Large intestine (tissue), 3 donors: ENCODE results near the gene METTL13. TPM values are rescaled to one million over a fixed set of nuclear protein-coding genes. Genes with fewer than 3 reads are reported as not detected.

Experiments used
- DNase-seq, 2 donors: peaks; one replicate each; pipeline versions ENCODE4 v3.0.0 to v3.0.0-alpha.2; 2013
- H3K27ac ChIP-seq: one replicate; pipeline ENCODE4 v1.5.1; 2013; ENCODE audit warnings: low read length
- H3K27me3 ChIP-seq: 2 replicates; pipeline ENCODE4 v1.6.1; 2013; ENCODE audit warnings: low read length; ENCODE audit not compliant: control insufficient read depth, insufficient read depth
- H3K36me3 ChIP-seq: 2 replicates; pipeline ENCODE4 v1.6.1; 2013; ENCODE audit warnings: low read length; ENCODE audit not compliant: control insufficient read depth, insufficient read depth
- H3K4me1 ChIP-seq: one replicate; pipeline ENCODE4 v1.6.1; 2013; ENCODE audit warnings: low read length; ENCODE audit not compliant: control insufficient read depth, insufficient read depth
- H3K4me3 ChIP-seq: one replicate; pipeline ENCODE4 v1.5.1; 2013; ENCODE audit warnings: low read length
- H3K9me3 ChIP-seq: one replicate; pipeline ENCODE4 v1.6.1; 2013; ENCODE audit warnings: mild to moderate bottlenecking, low read depth, low read length, moderate library complexity; ENCODE audit not compliant: control insufficient read depth
- WGBS: methylation state at CpG from one replicate; pipeline ENCODE4 v1.1.5; 2013; ENCODE audit warnings: low lambda C conversion rate; ENCODE audit not compliant: insufficient coverage; 5-methylcytosine and 5-hydroxymethylcytosine counted together
- polyA plus RNA-seq: library from polyadenylated mRNA; unstranded; fragments of 120-200 nt; gene quantifications from one replicate; pipeline ENCODE4 v1.2.1, GENCODE V29; 2013

Gene METTL13
- polyA plus RNA-seq, 1 donor: 28.2 TPM

DNA sequence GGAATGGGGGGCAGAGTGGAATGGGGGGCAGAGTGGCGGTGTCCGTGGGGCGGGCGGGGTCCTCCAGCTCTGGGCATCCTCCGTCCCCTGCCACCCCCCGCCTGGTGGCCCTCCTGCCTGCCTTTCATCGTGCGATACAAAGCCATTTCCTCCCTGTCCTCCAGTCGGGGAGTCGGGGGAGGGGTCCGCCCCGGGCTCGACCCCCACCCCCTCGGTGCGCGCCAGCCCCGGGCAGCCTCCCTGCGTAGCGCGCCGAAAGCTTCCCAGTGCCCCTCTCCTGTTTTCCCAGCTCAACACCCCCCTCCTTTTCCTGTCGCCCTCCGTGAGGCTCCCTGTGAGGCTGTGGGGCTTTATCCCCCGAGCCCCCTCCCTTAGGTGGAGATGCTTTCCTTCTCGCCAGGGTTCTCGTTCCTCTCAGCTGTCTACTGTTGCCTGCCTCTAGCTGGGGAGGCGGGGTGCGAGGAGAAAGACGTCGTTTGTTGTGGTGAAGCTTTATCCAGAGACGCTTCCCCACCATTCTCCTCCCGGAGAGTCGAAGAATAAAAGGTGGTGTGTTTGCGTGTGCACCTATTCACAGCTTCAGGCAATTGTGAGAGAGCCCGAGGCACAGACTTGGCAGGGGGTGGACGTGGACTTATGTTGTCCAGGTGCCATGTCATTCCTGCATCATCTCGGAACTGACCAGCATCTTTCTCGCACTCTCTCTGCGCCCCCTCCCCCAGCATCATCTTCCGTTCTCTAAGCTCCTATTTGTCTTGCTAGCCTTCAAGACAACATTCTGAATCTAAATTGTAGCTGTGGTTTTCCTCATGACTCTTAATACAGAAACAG lies 60.7 kb downstream of the METTL13 start:
- no CpG with 5 or more reads among the region's 40 CpGs for WGBS
- Histone ChIP-seq H3K36me3 (no peaks in the 10 kb centered on the region), H3K4me3 (peak overlapping the region; percentile 64), H3K27me3 (peaks cover 35% of the 10 kb centered on the region), H3K4me1 (peaks cover 7% of the 10 kb centered on the region), H3K9me3 (peaks cover 7% of the 10 kb centered on the region), H3K27ac (no peak overlapping the region)
- DNase-seq: peak; percentile 8 to 11

DNA sequence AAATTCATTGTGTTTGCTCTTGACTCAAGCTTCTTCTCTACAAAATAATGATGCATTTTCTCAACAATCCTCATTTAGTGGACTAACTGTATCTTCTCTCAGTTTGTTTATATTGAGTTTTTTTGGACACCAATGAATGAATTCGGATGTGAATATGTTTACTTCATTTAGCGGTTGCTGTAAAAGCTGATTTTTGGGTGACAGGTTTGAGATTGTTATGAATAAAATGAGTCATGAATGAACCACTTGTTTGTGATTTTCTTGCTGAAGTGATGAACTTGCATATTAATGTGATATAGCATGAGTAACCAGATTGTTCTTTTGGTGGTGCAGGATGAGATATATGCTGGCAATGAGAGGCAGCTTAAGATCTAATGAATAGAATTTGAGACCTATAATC lies 62.9 kb downstream of the METTL13 start:
- DNase-seq: no peak
- Histone ChIP-seq H3K9me3 (peaks cover 7% of the 10 kb centered on the region), H3K36me3 (no peaks in the 10 kb centered on the region), H3K27ac (no peak overlapping the region), H3K4me1 (peaks cover 7% of the 10 kb centered on the region), H3K27me3 (peaks cover 35% of the 10 kb centered on the region), H3K4me3 (no peak overlapping the region)
- WGBS: no CpG with 5 or more reads among the region's 2 CpGs

DNA sequence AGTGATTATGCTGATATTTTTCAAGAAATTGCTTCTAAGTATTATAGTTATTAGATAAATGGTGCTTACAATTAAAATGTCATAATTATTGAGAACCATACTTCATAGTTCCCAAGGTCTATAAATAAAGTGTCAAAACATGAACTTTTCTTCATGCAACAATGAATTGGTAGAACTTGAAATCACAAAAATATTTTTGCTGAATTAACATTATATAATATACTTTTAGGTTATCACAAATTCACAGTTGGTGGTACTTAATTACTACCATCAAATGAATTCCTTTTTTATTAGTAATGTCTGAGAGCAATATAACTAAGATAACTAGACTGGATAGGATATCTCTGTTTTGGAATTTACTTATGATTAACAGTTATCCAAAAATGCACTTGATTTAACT lies 64.5 kb downstream of the METTL13 start:
- no peak for DNase-seq
- H3K9me3 ChIP-seq: peaks cover 5% of the 10 kb centered on the region
- peaks cover 7% of the 10 kb centered on the region for H3K4me1 ChIP-seq
- H3K27ac ChIP-seq: no peak overlapping the region
- no peak overlapping the region for H3K4me3 ChIP-seq
- H3K27me3 ChIP-seq: peaks cover 28% of the 10 kb centered on the region
- H3K36me3 ChIP-seq: no peaks in the 10 kb centered on the region

Other genes starting within 250 kb of the METTL13 start
- not detected for gene MYOCOS, start 159.4 kb upstream of the METTL13 start, polyA plus RNA-seq
- 0.60 TPM for gene MYOC, start 129.0 kb upstream of the METTL13 start, polyA plus RNA-seq
- 9.9 TPM for gene VAMP4, start 39.6 kb upstream of the METTL13 start, polyA plus RNA-seq
- gene DNM3, start 59.8 kb downstream of the METTL13 start, polyA plus RNA-seq: 2.2 TPM